ENCODE results near the gene KEAP1. TPM values are rescaled to one million over a fixed set of nuclear protein-coding genes. Genes with fewer than 3 reads are reported as not detected.

Gene KEAP1
- 60.8 TPM for total RNA-seq
- 79.4 TPM for polyA plus RNA-seq (ENCODE audit: insufficient read depth, low read depth, low replicate concordance)
- long read RNA-seq, donor 1, transcript KEAP1-205 (2 exons, 451 nt), result minor isoform, 8 of 44 reads
- long read RNA-seq, donor 1, transcript KEAP1-202 (6 exons, 2,648 nt), result major isoform, 10 of 44 reads
- long read RNA-seq, donor 1, partial matches to known transcripts, result 25 of 44 reads
- long read RNA-seq, donor 1, other reads (novel, unspliced or antisense), result 0 of 44 reads
- long read RNA-seq, donor 2, transcript KEAP1-205 (2 exons, 451 nt), result major isoform, 13 of 33 reads
- long read RNA-seq, donor 2, transcript KEAP1-202 (6 exons, 2,648 nt), result minor isoform, 6 of 33 reads
- long read RNA-seq, donor 2, partial matches to known transcripts, result 11 of 33 reads
- long read RNA-seq, donor 2, other reads (novel, unspliced or antisense), result 0 of 33 reads
- long read RNA-seq, donor 3, transcript KEAP1-205 (2 exons, 451 nt), result major isoform, 6 of 35 reads
- long read RNA-seq, donor 3, partial matches to known transcripts, result 25 of 35 reads
- long read RNA-seq, donor 3, other reads (novel, unspliced or antisense), result 0 of 35 reads
- long read RNA-seq, donor 4, transcript KEAP1-205 (2 exons, 451 nt), result major isoform, 21 of 54 reads
- long read RNA-seq, donor 4, transcript KEAP1-202 (6 exons, 2,648 nt), result minor isoform, 9 of 54 reads
- long read RNA-seq, donor 4, partial matches to known transcripts, result 22 of 54 reads
- long read RNA-seq, donor 4, other reads (novel, unspliced or antisense), result 0 of 54 reads
- long read RNA-seq, donor 5, result 0 reads
- long read RNA-seq, donor 6, partial matches to known transcripts, result 0 of 4 reads
- long read RNA-seq, donor 6, other reads (novel, unspliced or antisense), result 0 of 4 reads
- long read RNA-seq, donor 7, transcript KEAP1-202 (6 exons, 2,648 nt), result major isoform, 66 of 110 reads
- long read RNA-seq, donor 7, transcript KEAP1-201 (6 exons, 2,955 nt), result minor isoform, 13 of 110 reads
- long read RNA-seq, donor 7, partial matches to known transcripts, result 18 of 110 reads
- long read RNA-seq, donor 7, other reads (novel, unspliced or antisense), result 13 of 110 reads
- long read RNA-seq, donor 8, transcript KEAP1-205 (2 exons, 451 nt), result major isoform, 6 of 29 reads
- long read RNA-seq, donor 8, partial matches to known transcripts, result 20 of 29 reads
- long read RNA-seq, donor 8, other reads (novel, unspliced or antisense), result 0 of 29 reads
- long read RNA-seq, donor 9, partial matches to known transcripts, result 11 of 17 reads
- long read RNA-seq, donor 9, other reads (novel, unspliced or antisense), result 0 of 17 reads
- long read RNA-seq, donor 10, partial matches to known transcripts, result 22 of 32 reads
- long read RNA-seq, donor 10, other reads (novel, unspliced or antisense), result 0 of 32 reads

GRCh38 chr19:10503002-10503789 lies at the start of gene KEAP1:
Gene KEAP1, minus strand, starts transcription at chr19:10503356. Its CDS starts 3,323 bp downstream, at chr19:10500033.
- DNase-seq, result peak in 3 of 5 donors; percentile 47 to 74 (median 60)
- Histone ChIP-seq H3K36me3 (ENCODE audit: control insufficient read depth in 2 of 3, insufficient read depth in 3 of 3, low read length in 3 of 3) (peaks cover 0 to 10% (median 5%) of the 10 kb centered on the region in 3 donors), H3K9me3 (ENCODE audit: control insufficient read depth in 2 of 3, insufficient read depth in 1 of 3, low read length in 3 of 3) (no peaks in the 10 kb centered on the region), H3K4me1 (ENCODE audit: control insufficient read depth in 2 of 3, insufficient read depth in 2 of 3, low read depth in 1 of 3, low read length in 3 of 3) (peaks cover 0 to 13% (median 0%) of the 10 kb centered on the region in 3 donors), H3K4me3 (ENCODE audit: low read length in 3 of 3) (peak within 1 kb of the TSS; percentile 65 to 86 (median 79)), H3K27me3 (ENCODE audit: control insufficient read depth, insufficient read depth, low read length) (no peaks in the 10 kb centered on the region), H3K9ac (ENCODE audit: low read length in 3 of 3) (peak within 1 kb of the TSS; percentile 9 to 88 (median 87)), H3K27ac (ENCODE audit: low read depth in 2 of 2, low read length in 2 of 2) (peak within 1 kb of the TSS; percentile 94)
- FAIRE-seq, result no peak
- intact Hi-C loops (cut with DNase I), result no loop called here
- no peak for TF ChIP-seq CTCF (IDR thresholded peaks at IDR 0.05; ENCODE audit: borderline replicate concordance, extremely low read depth, insufficient read depth)

- Histone ChIP-seq H3K4me1 (ENCODE audit: control insufficient read depth in 2 of 3, insufficient read depth in 2 of 3, low read depth in 1 of 3, low read length in 3 of 3) (no peaks in the 10 kb centered on the region), H3K9ac (ENCODE audit: low read length in 3 of 3) (no peak overlapping the region), H3K36me3 (ENCODE audit: control insufficient read depth in 2 of 3, insufficient read depth in 3 of 3, low read length in 3 of 3) (peaks cover 0 to 54% (median 25%) of the 10 kb centered on the region in 3 donors), H3K4me3 (ENCODE audit: low read length in 3 of 3) (no peak overlapping the region), H3K9me3 (ENCODE audit: control insufficient read depth in 2 of 3, insufficient read depth in 1 of 3, low read length in 3 of 3) (no peaks in the 10 kb centered on the region), H3K27me3 (ENCODE audit: control insufficient read depth, insufficient read depth, low read length) (no peaks in the 10 kb centered on the region), H3K27ac (ENCODE audit: low read depth in 2 of 2, low read length in 2 of 2) (no peak overlapping the region)
- intact Hi-C loops (cut with DNase I), result no loop called here
- DNase-seq (no peak), FAIRE-seq (no peak)
- no peak for TF ChIP-seq CTCF (IDR thresholded peaks at IDR 0.05; ENCODE audit: borderline replicate concordance, extremely low read depth, insufficient read depth)
Measured at GRCh38 chr19:10552510-10553053, 49.4 kb upstream of the KEAP1 start.

Measured in kidney (tissue), 22 donors.